Right forelimb (tissue), 1 donor: ENCODE data around the gene ANKRD36.
A peak's percentile ranks its signal among the peaks of the same experiment; 100 is the strongest.
"Not testable (repeated sequence)": the region's sequence is repeated elsewhere in the genome, so short reads cannot be mapped to it uniquely, and the experiment has no call there.

ENCODE experiments used
- DNase-seq: peaks from one replicate; pipeline ENCODE4 v3.0.0-alpha.2; 2018

The ANKRD36 gene

DNA sequence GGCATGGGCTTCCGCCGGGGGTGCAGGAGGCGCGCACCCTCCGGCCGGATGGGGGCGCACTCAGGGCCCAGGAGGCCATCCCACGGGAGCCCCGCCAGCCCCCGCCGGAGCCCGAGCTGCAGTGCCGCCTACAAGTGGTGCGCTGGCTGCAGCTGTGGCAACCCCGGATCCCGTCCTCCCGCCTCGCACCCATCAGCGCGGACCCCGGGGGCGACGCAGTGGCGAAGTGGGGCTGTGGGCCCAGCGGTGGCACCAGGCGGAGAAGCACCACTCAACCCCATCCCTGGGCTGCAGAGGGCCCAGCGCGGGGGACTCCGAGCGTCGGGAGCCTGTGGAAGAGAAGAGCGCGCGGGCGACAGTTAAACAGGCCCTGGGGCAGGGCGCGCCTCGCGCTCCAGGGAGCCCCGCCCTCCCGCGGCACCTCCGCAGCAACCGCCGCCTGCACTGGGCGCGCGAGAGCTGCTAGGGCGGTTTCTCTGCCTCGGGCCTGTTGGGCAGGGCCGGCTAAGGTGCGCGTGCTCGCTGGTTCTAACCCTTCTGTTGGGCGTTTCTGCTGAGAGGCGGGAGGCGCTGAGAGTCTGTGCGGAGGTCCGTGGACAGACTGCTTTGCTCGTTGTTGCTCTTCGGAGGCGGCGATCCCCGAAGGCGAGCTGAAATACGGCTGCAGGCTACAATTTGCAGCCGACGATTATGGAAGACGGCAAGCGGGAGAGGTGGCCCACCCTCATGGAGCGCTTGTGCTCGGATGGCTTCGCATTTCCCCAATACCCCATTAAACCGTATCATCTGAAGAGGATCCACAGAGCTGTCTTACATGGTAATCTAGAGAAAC lies at the start of gene ANKRD36:
Gene ANKRD36, plus strand, starts transcription at position 104 of the 832 bp plus-strand sequence. Its CDS starts 587 bp downstream, at position 691.
- DNase-seq, result peak; percentile 89

DNA sequence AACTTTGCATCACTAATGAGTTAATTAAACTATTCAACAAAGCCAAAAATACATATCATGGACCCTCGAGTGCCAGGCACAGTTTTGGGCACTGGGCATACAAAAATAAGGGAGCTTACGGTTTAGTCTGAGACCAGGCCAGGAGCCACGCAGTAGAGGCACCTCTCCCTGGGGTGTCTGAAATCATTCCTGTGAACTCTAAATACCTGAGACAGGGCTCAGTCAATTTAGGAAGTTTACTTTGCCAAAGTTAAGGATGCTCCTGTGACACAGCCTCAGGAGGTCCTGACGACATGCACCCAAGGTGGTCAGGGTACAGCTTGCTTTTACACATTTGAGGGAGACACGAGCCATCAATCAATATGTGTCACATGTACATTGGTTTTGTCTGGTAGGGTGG lies 46.9 kb upstream of the ANKRD36 start:
- not testable (repeated sequence) for DNase-seq

DNA sequence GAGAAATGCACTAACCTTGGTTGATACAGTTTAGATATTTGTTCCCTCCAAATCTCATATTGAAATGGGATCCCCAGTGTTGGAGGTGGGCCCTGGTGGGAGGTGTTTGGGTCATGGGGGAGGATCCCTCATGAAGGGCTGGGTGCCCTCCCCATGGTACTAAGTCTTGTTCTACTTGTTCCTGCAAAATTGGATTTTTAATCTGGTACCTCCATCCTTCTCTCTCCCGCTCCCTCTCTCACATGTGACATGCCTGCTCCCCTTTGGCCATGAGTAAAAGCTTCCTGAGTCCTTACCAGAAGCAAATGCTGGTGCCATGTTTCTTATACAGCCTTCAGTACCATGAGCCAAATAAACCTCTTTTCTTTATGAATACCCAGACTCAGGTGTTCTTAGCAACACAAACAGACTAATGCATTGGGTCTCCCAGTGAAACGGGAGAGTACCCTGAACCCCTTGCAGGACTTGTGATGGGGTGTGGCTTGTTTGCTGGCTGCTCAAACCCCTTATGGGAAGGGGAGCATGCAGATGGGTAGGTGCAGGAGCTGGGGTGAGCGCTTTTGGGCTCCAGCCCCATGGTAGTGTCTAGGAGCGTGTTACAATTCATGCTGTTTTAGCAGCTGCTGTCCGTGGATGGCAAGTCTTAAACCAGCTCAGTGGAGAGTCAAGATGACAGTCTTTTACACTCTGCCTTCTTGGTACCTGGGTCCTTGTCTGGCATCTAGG lies 45.5 kb upstream of the ANKRD36 start:
- no peak for DNase-seq

DNA sequence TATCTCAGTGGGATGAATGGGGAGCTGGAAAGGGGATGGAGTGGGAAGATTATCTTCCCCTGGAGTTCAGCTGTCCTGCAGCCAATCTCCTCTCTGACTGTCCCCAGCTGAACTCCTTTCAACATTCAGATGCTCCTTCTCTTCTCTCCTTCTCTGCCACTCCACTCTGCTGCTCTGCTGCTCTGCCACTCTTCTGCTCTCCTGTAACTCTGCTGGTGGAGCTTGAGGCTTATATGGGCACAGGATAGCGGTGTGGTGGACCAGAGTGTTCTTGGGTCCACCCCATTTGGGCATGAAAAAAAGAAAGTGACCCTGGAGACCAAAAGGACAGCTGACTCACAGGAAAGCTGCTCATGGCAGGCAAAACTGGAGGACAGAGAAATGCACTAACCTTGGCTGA lies 44.9 kb upstream of the ANKRD36 start:
- DNase-seq, result no peak

DNA sequence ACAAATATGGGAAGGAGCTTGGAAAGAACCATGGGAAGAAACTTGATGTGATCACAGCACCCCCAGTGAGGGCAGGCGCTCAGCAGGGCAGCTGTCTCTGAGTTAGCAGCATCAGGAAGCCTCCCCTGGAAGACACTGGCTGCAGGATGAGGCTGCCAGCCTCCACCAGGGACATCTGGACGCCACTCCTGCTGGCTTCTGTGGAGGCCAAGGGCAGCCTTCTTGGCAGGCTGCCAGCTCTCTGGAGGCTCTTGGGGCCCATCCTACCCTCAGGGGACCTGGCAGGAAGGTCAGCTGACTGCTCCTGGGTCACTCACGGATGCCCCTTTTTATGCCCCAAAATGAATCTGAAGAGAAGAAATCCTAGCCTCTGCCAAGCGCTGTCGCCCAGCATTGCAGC lies 44.2 kb upstream of the ANKRD36 start:
- DNase-seq, result not testable (repeated sequence)

DNA sequence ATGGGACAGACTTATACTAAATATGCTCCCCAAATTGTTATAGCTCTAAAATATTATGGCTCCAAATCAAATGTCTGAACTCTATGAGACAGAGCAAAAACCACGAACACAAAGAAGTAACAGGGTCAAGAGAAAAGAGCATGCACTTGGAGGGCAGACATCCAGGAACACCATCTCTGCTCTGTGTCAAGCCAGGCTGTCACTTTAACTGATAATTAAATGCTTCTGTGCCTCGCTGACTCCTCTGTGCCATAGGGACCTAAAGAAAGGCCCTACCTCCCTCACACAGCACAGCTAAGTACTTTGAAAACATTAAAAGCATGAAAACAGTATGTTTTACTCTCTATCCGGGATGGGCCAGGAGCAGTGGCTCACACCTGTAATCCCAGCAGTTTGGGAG lies 42.0 kb upstream of the ANKRD36 start:
- DNase-seq, result not testable (repeated sequence)

DNA sequence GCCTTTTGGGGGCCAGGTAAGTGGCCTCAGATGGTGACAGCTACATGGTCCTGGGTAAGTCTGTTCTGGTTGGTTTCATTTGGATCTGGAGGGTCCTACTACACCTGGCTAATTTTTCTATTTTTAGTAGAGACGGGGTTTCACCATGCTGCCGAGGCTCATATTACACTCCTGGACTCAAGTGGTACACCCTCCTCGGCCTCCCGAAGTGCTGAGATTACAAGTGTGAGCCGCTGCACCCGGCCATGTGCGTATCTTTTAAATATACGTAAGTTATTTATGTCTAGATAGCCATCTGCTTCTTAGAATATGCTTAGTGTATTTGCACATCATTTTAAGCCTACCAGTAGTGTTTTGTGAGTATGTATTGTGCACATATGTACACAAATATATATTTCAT lies 35.7 kb upstream of the ANKRD36 start:
- DNase-seq, result not testable (repeated sequence)

DNA sequence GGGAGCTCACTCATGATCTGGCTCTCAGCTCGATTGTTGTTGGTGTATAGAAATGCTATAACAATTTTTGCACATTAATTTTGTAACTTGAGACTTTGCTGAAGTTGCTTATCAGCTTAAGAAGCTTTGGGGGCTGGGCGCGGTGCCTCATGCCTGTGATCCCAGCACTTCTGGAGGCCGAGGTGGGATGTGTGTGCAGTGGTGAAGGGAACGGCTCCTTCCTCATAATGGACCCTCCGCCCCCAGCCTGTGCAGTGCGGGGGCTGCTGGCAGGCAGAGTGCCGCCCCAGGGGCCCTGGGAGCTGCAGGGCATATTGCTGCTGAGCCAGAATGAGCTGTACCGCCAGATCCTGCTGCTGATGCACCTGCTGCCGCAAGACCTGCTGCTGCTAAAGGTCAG lies 32.1 kb upstream of the ANKRD36 start:
- not testable (repeated sequence) for DNase-seq

DNA sequence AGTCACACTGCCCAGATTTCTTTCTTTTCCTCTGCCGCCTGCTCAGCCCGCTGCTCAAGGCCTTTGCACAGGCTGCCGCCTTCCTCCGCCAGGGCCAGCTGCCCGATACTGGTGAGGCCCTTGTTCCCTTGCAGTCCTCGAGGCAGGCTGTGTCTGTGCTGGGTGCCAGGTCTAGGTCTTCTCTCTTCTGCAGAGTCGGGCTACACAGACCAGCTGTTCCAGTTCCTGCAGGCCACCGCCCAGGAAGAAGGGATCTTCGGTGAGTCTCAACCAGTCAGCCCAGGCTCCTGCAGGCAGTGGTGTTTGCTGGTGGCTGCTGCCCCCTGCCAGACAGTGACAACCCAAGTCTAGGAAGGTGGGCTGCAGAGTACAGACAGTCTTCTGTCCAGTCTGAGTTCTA lies 30.7 kb upstream of the ANKRD36 start:
- not testable (repeated sequence) for DNase-seq

DNA sequence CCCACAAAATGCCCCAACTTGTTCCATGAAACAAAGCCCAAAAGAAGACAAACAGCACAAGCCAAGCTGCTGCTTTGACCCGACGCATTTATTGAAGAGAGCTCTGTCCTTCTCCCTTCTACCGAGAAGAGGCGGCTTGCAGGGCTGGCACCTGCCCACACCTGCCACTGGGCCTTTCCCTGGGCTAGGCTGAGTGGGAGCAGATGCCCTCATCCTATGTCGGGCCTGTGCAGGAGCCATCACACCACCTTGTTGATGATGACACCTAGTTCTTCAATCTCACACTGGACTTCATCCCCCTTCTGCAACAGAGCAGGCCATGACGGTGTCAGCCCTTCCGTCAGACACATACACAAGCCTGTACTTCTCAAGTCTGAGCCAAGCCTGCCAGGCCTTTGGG lies 29.4 kb upstream of the ANKRD36 start:
- DNase-seq, result not testable (repeated sequence)

DNA sequence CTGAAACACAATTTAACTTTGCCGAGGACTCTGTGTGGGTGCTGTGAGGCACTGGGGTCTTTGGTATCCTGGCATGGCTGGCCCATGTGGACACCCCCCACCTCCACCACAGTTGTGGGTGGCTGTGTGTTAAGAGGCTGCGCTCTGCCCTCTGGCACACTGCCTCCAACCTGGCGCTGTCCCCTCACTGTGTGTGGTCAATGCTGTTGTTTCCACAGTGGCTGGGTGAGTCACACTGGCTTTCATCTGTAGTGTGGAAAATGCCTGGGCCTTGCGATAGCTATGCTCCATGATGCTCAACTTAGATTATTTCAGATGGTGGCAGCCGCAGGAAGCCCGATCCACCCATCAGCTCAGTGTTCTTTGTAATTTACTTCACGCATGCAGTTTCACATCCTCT lies 27.9 kb upstream of the ANKRD36 start:
- not testable (repeated sequence) for DNase-seq

DNA sequence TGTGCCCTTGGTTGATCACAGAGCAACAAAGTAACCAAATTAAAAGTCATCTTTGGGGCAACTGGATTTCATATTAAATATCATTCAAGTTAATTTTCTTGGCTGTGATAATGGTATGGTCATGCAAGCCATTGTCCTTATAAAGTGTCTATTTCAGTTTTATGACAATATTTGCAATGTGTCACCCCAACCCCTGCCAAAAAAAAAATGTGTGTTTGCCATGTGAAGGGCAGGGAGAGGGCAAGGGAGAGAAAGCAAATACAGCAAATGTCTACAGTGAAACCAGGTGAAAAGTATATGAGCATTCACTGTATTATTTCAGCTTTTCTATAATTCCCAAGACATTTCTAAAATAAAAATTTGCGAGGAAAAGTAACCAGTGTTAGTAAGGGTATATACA lies 24.2 kb upstream of the ANKRD36 start:
- DNase-seq, result not testable (repeated sequence)

DNA sequence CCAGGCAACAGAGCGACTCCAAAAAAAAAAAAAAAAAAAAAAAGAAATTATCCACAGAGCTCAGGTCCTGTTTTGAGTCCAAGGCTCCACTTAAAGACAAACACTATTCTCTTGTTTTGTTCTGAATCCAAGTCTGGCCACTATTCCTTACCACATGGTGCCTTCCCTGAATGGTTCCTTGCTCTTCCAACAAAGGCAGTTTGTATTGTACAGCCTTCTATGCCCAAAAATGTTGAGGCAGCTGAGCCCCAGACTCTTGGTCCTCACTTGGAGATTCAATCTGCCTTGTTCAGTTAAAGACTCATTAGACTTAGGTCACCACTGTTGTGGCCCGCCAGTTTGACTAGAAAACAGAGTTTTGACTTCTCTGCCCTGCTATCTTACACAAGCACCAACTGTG lies 20.0 kb upstream of the ANKRD36 start:
- not testable (repeated sequence) for DNase-seq

DNA sequence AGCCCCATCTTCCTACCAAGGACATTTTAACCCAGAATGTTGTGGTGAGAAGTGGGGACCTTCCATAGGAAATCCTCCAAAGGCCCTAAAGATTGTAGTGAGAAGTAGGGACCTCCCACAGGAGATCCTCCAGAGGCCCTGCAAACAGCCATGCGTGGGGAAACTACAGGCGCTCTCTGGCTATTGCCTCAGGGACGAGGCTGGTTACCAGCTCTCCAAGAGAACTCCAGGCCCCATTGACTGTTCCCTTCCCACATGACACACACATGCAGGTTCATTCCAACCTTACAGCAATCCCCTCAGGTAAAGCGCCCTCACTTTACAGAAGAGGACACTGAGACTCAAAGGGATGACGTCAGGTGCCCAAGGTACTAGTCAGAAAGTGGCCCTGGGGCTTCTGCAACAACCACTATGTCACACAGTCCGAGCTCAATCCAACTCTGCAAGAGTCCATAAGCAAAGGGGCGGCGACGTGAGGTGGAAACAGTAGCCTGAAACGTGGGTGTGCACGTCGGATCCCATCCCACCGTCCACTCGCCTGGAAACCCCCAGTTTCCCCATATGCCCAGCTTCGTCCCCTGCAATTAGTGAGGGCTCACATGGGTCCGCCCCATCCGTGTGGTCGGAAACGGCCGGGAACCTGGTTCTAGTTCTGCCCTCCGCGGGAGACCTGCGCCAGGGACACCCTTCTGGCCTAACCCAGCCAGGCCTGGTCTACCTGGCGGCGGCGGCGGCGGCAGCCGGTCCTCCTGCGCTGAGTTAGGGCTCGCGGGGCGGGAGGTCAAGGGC lies 18.8 kb upstream of the ANKRD36 start:
- DNase-seq, result not testable (repeated sequence)

DNA sequence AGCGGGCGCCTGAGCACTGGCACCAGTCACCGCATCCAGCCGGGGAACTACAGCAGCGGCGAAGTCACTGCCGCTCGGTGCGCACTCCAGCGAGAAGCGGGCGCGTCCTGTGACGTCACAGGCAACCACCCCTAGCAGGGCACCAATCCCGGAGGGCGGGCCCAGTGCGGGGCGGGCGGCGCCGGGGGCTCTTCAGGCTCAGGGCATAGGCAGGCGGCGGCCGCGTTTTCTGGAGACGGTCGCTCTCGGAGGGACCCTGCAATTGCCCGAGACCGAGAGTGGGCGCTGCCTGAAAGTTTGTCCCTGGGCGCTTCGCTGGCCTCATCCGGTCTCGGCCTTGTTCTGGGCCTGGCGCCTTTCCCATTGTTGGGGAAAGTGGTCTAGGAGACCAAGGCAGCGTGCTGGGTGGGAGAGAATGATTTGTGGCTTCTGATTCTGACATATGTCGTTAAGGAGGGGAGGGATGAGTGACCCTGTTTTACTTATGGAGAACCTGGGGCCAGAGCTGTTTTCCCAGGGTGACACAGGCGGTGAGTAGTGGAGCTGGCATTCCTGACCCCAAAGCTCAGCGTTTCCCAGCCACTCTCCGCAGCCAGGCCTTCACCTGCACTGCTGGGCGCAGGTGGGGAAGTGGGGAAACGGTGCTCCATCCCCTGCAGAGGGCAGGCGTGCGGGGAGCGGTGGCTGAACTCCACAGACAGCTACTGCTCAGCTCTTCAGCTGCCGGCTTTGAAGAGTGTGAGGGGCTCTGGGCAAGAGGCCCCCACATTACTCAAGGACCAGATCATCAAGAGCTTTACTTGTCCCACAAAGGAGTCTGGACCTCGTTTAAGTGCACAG lies 18.0 kb upstream of the ANKRD36 start, which contains the start of gene FAHD2B:
Gene FAHD2B, minus strand, starts transcription at position 111 of the 840 bp plus-strand sequence. CDS start 3,176 bp downstream, outside the sequence.
- DNase-seq, result peak; percentile 79

DNA sequence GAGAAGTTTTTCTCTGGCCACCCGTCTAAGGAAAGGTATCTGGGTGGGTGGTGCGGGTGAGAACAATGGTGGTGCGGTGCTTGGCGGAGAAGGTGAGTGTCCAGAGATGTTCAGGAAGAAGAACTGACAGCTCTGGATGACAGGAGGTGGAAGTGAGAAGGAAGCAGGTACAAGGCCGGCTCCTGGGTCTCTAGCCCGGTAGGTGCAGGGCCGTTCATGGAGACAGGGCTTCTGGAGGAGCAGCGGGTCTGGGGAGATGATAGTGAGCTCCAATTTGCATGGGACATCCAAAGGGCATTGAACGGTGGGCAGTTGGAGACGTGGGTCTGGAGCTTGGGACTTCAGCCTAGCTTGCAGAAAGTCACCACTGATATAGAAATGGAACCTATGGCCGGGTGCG lies 17.3 kb upstream of the ANKRD36 start:
- no peak for DNase-seq

DNA sequence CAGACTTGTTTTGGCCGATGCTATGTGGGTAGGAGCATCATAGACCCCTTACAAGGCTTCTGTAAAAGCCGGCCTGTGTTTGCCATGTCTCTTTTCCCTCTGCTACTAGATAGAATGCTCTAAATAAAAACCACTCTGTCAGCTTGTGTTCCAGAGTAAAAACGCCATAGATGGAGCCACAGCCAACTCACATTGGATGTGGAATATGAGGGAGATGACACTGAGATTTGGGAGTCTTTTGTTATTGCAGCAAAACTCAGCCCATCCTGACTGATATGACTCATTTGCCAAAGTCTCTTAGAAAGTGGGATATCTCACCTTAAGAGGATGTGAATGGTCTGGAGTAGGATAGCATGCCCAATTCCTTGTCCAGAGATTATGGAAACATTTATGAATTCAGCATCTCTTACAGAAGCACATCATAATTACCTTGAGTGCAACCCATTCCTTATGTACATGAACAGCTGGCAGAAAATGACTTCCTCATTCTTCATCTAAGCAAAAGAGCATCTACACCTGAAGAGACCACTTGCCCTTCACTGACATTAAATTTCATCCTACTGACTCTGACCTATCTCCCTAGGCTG lies 14.1 kb upstream of the ANKRD36 start:
- not testable (repeated sequence) for DNase-seq

DNA sequence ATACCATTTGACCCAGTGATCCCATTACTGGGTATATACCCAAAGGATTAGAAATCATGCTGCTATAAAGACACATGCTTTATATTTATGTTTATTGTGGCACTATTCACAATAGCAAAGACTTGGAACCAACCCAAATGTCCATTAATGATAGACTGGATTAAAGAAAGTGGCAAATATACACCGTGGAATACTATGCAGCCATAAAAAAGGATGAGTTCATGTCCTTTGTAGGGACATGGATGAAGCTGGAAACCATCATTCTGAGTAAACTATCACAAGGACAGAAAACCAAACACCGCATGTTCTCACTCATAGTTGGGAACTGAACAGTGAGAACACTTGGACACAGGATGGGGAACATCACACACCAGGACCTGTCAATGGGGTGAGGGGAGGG lies 6.1 kb upstream of the ANKRD36 start:
- DNase-seq, result not testable (repeated sequence)

DNA sequence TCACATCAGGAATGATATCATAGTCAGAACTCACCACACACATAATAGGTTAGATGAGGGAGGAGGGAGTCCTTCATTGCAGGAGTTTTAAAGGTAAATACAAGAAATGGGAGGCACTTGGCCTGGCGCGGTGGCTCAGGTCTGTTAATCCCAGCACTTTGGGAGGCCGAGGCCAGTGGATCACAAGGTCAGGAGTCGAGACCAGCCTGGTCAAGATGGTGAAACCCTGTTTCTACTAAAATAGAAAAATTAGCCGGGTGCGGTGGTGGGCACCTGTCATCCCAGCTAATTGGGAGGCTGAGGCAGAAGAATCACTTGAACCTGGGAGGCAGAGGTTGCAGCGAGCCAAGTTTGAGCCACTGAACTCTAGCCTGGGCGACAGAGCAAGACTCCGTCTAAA lies 1.7 kb upstream of the ANKRD36 start:
- DNase-seq, result not testable (repeated sequence)

DNA sequence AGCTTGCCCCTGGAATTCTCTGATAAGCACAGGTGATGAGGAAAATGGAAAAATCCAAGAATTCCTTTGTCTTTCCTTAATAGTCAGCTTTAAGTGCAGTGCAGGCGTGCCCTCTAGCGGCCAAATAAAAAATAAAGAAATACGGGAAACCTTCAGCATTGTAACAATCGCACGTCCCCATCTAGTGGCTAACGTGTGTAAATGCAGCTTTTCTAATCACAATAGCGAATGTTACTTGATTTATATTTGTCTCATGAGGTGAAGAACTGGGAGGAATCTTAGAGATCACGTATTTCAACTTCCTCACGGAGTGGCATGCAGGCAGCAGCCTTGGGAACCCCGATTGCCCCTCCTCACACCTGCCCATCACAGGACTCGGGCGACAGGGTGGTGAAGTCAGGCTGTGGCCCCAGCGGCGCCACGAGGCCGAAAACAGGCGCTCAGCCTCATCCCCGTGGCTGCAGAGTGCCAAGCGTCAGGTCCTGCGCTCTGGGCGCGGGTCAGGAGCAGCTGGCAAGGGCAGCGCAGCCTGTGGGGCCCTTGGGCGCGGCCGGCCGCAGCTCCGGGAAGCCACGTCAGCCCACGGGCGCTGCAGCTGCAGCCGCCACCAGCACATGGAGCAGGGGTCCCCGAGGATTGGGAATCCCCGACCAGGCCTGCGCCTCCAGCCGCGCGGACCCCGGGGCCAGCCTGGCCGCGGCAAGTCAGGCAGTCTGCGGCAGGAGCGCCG lies 468 bp upstream of the ANKRD36 start:
- peak; percentile 80 for DNase-seq

DNA sequence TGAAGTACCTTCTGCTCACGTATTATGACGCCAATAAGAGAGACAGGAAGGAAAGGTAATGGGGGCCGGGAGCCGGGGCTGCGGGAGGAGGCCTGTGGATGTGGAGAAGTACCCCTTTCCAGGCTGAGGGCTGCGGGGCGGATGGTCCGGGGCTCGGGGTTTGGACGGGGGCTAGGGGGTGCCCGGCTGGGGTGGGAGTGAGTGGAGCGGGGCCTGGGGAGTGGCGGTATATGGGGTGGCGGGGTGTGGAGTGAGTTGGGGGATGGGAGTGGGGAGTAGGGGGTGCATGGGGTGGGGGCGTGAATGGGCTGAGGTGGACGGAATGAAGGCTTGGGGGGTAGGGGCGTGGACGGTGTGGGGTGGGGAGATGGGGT lies 916 bp downstream of the ANKRD36 start:
- not testable (repeated sequence) for DNase-seq
